HG02642 (cell line): ENCODE data around the gene CIDEA.

Source experiments
- ATAC-seq: cut with Tn5 transposase; IDR thresholded peaks from one replicate; pipeline ENCODE4 v1.9.1; 2021; ENCODE audit warnings: mild to moderate bottlenecking; ENCODE audit not compliant: unreplicated experiment, poor library complexity

CIDEA gene

DNA sequence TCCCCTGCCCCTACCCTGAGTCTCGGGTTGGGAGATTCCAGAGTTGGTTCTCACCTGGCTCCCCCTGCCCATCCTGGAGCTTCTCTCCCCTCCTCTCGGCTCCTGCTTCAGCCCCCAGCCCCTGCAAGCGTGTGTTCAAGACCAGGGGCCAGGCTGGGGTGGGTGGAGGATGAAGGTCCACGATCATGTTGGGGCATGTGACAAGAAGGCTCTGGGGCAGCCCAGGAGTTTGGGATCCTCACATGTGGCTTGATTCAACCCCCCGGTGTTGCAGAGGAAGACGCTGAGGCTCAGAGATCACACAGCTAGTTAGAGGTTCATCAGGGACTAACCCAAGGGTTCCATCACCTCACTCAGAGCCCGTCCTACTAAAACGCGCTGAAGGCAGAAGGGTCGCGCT, 39.7 kb downstream of the CIDEA start:
- ATAC-seq: no peak

DNA sequence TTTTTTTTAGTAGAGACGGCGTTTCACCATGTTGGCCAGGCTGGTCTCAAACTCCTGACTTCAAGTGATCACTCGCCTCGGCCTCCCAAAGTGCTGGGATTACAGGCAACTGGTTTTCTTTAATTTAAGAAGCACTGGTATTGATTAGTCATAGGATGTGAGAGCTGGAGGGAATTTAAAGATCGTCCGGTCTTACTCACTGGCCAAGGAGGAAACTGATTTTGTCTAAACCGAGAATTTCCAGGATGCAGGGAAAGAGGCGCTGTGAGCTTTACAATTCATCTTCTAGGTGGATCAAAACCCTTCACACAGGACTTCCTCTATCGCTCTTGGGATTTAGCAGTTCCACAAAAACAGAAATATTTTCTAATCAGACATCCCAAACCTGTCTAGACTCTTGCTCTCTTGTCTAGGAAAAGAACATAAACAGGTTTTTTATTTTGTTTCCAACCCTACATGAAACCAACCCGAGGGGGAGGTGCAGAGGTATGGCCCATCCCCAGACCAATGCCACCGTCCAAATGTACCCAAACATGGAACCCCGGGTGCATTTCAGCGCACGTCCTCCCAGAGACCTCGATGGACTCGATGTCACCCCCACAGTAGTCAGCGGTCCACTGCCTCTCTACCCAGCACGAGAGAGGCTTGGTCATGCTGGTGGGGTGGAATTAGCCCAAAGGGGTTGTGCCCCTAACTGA, 41.4 kb downstream of the CIDEA start:
- ATAC-seq: no peak

DNA sequence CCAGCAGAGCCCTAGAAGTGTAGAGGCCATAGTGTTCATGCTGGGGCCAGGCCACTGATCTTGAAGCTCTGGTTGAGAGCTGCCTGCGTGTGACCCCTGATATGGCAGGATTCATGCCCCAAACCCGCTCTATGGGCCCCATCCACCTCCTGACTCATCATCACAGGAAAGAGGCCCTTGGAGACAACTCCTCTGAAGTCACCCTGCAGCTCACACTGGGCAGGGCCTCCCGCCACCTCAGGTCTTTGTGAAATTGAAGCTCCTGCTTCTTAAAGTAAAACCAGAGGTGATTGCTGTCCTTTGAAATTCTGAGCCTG, 41.9 kb downstream of the CIDEA start:
- ATAC-seq: no peak

DNA sequence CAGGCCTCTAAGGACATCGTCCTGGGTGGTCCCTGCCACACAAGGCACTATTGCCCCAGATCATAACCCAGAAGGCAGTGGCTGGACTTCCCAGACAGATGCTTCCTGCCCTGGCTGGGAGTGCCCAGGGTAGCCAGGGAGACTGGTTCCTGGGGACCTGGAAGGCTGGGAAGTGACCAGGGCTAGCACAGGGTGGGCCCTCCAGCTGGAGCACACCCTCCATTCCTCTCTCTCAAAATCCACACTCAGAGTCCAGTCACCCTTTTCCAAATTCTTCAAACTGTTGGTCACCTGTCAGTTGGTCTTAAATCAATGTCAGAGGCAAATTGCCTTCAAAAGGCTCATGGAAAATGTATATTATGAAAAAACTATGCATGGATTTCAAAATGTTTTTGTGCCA, 42.3 kb downstream of the CIDEA start:
- no peak for ATAC-seq

DNA sequence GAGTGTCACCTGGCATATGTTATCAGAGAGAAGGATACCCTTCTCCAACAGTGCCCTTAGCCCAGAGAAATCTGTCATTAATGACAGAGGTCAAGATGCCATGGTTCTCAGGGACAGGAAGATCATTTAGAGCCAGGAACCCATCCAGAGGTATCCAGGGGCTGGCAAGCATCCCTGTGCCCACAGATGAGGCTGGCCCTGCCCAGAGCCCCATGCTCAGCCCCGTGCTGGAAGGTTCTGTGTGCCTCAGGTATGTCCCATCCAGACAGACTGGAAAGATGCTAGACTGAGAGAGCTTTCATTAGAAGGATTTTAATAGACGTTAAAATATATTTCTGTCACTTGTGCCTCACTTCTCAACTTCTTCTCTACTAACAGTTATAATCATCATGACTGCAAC, 45.7 kb downstream of the CIDEA start:
- no peak for ATAC-seq

DNA sequence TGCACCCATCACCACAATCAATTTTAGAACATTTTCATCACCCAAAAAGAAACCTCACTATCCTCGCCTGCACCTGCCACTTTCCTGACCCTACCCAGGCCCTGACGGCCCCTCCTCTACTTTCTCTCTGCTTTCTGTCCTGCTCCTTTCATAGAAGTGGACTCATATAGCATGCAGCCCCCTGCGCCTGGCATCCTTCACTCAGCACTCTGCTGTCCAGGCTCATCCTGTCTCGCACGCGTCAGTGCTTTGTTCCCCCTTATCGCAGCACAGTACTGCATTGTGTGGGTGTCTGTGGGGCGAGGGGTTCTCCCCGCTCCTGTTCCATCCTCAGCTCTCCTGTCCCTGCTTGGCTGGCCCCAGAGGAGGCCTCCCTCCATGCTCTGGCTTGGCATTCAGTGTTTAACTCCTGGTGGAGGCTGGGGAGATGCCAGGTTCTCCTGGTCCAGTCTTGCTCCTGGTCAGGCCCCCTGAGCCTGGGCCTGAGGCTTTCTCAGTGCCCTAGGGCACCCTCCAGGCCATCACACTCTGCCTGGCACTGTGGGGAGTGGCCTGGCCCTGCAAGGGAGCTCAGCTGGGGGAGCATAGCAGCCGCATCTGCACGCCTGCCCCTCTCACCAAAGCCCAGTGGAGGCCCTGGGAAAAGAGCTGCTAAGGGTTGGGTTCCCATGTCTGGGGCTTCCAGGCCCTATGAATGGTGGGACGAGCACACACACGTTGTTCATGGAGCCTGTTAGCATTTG, 47.3 kb downstream of the CIDEA start:
- ATAC-seq: no peak

DNA sequence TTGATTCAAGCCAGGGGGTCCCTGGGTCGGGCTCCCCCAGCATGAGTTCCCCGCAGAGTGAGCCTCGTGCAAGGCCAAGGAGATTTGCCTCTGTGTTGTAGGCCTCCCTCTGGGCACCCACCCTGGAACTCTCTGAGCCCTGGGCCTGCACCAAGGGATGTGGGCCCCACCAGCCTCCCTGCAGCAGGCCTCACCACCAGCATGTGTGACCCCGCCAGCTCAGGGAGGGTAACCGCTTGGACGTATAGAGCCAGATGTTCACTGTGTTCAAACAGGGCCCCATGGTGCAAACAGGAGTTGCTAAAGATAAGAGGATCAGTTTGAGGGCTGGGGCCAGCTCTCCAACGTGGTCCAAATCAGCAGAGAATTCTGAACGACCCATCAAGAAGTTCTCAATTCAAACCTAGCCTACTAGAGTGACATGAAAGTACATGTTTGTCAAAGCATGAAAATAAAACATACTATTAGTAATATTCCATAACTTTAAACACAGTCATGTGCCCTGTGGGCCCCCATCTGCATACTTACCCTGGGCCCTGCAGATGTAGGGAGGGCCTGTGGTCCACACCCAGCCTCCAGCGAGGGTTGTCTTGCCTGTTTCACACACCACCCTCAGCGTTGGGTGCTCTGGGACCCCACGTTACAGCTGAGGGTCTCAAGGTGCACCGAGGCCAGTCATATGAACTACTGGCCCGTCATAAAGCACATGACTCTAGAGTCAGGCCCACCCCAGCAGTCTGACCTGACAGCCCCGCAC, 48.4 kb downstream of the CIDEA start:
- ATAC-seq: no peak

DNA sequence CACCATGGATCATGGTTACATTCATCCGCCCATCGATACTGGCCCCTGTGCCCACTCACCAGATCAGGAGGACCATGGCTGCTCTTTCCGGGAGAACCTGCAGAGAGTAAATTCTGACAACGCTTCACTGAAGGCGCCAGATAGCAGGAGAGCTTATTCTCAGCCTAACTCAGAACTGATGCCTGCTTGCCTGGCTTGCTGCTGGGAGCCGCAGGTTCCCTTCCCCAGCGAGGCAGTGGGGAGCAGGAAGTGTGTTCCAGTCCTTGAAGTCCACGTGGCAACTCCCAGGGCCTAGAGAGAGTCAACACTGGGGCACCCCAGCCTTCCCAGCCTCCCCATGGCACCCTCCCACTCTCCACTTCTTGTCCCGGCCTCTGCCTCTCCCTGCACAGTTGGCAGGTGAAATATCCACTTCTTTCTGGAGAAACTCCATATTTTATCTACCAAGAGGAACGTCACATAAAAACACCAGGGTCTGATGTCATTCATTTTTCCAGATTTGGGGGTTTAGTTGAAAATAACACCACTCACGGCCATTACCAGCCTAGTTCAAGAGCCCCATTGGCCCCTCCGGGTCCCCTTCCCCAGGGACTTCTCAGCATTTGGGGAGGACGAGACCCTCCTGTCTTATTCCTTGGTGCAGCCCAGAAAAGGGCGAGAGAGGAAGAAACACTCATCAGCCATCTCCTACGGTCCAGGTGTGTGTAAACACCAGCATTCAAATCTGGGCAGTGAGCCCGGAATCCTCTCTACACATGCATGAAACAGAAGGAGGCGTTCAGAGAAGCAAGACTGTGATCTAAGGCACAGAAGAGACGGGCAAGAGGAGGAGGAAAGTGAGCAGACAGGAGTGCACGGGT, 50.4 kb downstream of the CIDEA start:
- no peak for ATAC-seq

DNA sequence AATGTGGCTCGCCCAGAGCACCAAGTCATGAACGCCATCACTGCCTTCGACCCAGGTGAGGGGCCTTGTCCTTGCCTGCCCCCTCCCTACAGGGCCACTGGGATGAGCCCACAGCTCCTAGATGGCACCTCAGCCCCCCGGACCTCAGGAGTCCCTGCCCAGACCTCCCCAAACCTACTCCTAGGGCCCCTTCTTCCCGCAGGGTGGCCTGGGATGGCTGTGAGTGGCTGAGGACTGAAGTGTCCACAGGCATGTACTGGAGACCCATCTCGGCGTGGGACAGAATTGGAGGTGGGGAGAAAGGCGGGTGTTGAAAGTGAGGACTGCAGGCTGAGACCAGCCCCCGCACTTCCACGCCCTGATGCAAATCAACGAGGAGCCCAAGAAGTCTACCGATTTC, 51.0 kb downstream of the CIDEA start:
- no peak for ATAC-seq

DNA sequence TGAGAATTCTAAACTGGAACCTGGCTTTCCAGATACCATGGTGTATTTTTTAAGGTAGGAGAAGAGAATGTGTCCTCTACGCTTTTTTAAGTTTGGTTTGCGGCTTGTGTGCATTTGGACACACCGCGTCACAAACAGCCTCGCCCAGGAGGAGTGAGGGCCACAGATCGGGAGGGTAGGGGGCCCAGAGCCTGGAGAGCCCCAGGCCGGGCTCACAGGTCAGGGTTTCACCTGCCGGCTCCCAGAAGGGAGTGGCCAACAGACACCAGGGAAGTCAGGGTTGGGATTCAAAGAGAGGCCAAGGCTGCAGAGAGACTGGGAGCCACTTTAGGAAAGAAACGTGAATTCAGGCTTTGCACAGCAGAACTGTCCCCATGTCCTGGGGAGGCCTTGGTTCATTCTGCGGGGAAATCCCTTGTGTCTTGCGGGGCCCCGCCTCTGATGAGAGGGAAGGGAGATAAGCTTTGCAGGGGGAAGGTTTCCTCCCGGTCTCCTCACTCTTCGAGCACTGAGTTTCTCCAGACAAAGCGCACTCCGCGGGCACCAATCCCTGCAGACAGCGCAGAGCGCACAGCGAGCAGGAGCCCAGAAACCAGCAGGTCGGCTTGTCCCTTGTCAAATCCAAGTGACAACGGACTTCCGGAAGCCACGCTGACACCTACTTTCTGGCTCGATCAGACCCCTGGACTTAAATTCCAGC, 51.9 kb downstream of the CIDEA start:
- ATAC-seq: no peak

DNA sequence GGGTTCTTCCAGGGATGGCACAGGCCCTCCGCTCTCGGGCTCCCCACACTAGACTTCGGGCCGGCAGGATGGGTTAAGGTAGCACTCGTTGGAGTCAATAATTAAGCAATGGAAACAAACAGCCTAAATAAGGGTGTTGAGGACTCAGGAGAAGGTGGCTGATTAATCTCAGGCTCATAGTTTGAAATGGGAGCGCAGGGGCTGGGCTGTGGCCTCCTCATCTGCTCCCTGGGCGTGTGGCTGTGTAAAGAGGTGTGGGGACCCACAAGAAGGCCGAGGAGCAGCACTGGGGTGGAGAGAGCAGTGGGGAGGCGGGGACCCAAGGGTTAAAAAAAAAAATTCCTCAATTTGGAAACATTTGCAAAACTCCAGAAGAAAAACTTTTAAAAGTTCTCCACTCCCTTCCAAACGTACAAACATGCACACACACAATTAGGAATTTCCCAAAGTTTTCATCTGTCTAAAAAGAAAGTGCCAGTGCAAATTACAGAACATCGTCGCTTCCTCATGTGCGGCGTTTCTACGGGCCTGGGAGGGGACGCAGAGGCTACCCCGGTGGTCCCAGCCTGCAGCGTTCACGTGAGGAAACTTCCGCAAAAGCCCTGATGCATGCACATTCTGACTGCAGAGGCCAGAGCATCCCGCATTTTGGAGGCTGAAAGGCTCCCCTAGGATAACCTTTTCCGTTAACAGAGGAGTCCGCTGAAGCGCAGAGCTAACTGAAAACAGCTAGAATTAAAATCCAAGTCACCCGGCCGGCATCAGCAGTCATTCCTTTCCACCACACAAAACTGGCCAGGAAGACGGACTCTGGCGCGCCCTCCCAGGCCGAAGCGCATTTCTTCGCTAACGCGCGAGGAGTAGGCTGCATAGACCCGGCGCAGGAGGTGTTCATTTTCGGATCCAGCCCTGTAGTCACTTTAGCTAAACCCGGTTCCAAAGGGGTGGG, 52.9 kb downstream of the CIDEA start:
- peak; percentile 12 for ATAC-seq

DNA sequence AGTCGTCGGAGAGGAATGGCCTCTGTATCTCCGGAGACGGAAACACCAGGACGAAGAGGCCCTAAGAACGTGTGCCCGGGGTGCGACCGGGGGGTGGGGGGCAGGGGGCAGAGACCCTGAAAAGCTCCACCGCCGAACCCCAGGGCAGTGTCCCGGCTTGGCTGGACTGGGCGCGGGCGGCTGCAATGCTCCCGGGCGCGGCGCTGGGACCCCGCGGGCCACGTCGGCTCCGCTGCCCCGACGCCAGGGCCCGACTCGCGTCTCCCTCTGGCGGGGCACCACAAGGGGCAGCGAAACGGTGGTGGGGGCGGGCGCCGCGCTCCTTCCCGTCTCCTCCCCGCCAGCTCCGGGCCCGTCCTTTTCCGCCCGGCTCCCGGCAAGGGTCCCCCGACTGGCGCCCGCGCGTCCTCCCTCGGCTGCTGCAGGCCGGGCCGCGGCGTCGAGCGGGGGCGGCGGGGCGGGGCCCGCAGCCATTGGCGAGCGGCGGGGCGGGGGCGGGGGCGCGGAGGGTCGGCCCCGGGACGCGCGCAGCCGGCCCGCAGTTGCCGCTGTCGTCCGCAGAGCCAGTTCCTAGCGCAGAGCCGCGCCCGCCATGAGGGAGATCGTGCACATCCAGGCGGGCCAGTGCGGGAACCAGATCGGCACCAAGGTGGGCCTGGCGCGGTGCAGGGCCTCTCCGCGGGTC, 53.7 kb downstream of the CIDEA start, which contains the start of gene TUBB6:
TUBB6 (plus strand) TSS at position 541 of the 685 bp plus-strand sequence; CDS start at position 593, 52 bp downstream.
- ATAC-seq: peak; percentile 61

DNA sequence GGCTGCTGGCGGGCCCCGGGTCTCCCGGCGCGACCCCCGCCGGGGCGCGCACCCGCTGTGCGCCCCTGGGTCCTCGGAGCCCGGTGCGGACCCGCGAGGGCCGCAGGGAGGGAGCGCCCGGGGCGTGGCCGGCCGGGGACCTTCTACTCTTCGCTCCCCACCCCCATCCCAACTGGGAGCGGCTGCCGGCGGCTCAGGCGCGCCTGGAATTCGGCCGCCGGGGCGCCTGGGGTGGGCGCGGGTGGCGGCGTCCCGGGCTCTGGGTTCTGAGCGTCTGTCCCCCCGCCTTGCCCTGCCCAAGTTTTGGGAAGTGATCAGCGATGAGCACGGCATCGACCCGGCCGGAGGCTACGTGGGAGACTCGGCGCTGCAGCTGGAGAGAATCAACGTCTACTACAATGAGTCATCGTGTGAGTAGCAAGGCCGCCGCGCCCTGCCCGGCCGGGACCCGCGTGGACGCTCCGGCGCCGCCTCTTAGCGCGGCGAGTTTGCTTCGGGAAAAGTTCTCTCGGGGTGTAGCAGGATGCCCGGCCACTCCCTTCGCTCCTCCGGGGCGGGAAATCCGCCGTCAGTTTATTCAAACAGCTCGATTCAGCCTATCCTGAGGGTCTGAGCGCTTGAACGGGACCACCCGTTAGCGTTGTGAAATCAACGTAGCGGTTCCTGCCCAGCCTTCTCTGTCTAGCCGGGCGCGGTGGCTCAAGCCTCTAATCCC, 54.4 kb downstream of the CIDEA start:
- ATAC-seq: peak; percentile 72

DNA sequence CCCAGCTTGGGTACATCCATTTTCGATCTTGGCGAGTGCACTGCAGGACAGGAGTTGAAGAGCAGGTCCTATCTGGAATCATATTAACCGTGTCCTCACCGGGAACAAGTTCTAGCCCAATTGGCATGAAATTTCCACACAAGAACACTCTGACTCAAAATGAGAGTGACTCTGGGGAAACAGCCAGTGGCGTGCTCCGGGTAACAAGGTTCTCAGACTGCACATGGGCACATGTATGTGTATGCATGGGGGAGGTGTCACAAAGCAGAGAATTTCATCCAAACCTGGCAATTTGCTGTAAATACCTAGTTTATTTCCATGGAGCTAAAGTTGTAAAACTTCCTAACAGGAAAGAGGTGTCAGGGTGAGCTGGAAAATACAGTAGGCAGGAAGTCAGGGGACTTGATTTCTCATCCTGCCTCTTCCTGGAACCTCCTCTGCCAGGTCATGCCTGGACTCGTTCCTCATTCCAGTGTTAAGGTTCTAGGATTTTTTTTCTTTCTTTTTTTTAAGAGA, 55.6 kb downstream of the CIDEA start:
- ATAC-seq: no peak

DNA sequence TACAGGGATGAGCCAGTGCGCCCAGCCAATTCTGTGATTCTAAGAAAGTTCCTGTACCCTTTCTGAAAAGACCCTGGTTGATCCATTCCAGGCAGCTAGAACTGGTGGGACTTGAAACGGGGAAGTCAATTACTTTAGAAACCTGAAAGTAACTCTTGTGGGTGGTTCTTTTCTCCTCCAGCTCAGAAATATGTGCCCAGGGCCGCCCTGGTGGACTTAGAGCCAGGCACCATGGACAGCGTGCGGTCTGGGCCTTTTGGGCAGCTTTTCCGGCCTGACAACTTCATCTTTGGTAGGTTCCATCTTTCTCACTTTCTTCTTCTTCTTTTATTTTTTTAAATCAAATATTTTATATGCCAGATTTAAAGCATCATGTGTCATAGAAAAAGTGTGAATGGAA, 56.6 kb downstream of the CIDEA start:
- no peak for ATAC-seq

DNA sequence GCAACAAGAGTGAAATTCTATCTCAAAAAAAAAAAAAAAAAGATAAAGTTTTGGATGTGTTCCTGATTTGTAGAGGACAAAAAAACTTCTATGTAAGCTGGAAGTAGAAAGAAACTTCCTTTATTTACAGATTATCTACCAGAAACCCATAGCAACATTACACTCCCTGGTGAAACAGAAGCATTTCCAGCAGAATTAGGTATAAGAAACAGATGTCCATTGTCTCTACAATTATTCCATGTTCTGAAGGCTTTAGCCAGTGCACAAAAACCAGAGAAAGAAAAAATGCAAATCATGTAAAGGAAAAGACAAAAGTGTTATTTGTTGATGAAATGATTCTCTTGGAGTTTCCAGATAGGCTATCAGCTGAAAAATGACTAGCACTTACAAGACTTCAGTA, 58.8 kb downstream of the CIDEA start:
- no peak for ATAC-seq

DNA sequence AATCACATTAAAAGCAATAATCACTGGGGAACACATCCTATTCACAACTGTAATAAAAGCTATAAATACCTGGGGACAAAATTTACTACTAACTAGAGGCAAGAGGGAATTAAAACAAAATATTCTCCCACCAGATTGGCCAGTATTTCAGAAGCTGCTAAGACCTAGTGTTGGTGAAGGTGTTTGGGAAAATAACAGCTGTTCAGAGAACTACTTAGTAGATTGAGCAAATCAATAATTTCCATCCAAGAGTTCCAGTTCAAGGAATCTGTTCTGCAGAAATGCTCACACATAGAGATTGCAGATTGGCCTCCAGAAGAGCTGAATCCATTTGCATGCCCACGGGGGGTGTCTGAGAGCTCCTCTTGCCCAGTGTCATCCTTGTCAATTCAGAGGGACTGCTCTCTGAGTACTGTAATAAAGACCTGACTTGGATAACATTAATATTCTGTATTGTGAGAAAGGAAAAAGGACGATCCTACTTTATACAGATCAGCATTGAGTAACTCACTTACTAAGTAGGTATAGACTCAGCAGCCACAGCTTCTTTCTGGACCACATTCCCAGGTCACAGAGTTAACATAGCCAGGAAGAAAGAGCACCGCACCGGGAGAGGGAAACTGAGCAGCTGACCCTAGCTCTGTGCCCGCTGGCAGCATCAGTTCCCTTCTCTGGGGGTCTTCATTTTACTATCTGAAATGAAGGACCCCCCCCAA, 59.5 kb downstream of the CIDEA start:
- ATAC-seq: no peak
